ENCODE measurements around the gene LARP4B.

LARP4B gene

GRCh38 chr10:816958-817357, 114.5 kb downstream of the LARP4B start:
- TF ChIP-seq CTCF (IDR thresholded peaks at IDR 0.05; ENCODE audit: unreplicated experiment in 3 of 3): no peak
- Mint-ChIP-seq H3K4me3 (no peak overlapping the region), H3K9me3 (no peaks in the 10 kb centered on the region), H3K27ac (no peak overlapping the region), H3K27me3 (ENCODE audit: low read depth) (no peaks in the 10 kb centered on the region), H3K36me3 (ENCODE audit: low read depth) (peaks cover 76% of the 10 kb centered on the region), H3K4me1 (no peaks in the 10 kb centered on the region)

DNA sequence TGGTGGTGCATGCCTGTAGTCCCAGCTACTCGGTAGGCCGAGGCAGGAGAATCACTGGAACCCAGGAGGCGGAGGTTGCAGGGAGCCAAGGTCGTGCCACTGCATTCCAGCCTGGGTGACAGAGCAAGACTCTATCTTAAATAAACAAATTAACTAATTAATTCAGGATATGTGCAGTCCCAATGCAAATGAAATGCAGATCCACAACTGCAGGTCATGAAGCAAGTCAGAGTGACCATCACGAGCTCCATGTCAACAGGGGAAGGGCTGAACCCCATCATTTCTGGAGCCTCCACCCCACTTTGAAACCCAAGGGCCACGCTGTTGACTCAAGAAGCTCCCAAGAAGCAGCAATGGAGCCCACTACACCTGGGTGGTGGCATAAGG, 115.4 kb downstream of the LARP4B start:
- Mint-ChIP-seq H3K36me3 (ENCODE audit: low read depth) (peaks cover 75% of the 10 kb centered on the region), H3K4me1 (no peaks in the 10 kb centered on the region), H3K9me3 (no peaks in the 10 kb centered on the region), H3K4me3 (no peak overlapping the region), H3K27ac (no peak overlapping the region), H3K27me3 (ENCODE audit: low read depth) (no peaks in the 10 kb centered on the region)
- no peak for TF ChIP-seq CTCF (IDR thresholded peaks at IDR 0.05; ENCODE audit: unreplicated experiment in 3 of 3)

DNA sequence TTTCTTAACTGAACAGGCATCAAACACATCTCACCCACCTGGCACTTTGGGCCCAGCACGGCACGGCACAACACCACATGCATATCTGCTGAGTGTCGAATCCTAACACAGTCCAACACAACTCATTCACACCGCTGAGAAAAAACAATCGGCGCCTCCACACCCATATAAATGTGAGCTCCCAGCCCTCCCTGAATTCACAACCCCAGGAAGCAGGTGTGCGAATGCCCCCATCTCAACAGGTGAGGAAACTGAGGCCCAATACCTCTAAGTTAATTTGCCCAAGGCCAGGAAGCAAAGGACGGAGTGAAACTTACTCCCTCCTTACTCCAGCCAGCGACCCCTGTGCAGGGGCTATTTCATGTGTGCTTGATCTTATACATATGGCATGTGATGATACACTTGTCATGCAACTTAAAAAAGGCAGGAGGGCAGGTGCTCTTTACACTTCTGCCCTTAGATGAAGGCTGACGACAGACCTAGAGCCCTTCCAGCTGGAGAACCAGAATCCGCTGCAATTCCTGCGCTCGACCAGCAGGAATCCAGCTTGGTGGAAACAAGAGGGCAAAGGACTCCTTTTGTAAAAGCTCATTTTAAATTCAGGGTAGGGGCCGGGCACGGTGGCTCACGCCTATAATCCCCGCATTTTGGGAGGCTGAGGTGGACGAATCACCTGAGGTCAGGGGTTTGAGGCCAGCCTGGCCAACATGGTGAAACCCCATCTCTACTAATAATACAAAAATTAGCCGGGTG, 116.0 kb downstream of the LARP4B start:
- Mint-ChIP-seq H3K36me3 (ENCODE audit: low read depth) (peaks cover 69% of the 10 kb centered on the region), H3K4me3 (no peak overlapping the region), H3K4me1 (no peaks in the 10 kb centered on the region), H3K9me3 (no peaks in the 10 kb centered on the region), H3K27me3 (ENCODE audit: low read depth) (no peaks in the 10 kb centered on the region), H3K27ac (no peak overlapping the region)
- peak; percentile 11 to 21 (median 13) for TF ChIP-seq CTCF (IDR thresholded peaks at IDR 0.05; ENCODE audit: unreplicated experiment in 3 of 3)

- Mint-ChIP-seq H3K36me3 (ENCODE audit: low read depth) (peaks cover 69% of the 10 kb centered on the region), H3K27ac (no peak overlapping the region), H3K9me3 (no peaks in the 10 kb centered on the region), H3K27me3 (ENCODE audit: low read depth) (no peaks in the 10 kb centered on the region), H3K4me1 (no peaks in the 10 kb centered on the region), H3K4me3 (no peak overlapping the region)
- TF ChIP-seq CTCF (IDR thresholded peaks at IDR 0.05; ENCODE audit: unreplicated experiment in 3 of 3): no peak
These were observed 116.8 kb downstream of the LARP4B start for GRCh38 chr10:814536-815302.

DNA sequence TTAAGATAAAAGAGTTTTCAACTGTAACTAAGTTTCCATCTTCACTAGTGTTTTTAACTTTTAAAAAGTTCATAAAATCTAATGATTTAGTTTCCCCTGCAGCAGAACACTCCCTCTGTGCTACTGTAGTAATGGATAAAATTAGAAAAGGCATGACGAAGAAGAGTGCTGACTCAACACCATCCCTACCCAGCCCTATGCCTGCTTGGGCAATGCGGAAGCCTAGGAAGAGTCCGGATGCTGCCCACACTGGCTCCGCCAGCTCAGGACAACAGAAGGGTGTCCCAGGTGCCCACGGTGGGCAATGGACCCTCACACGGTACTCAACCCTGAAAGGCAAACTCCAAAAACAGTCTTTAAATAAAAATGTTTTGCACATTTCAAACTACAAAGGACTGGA, 118.2 kb downstream of the LARP4B start:
- no peak overlapping the region for H3K27ac Mint-ChIP-seq
- H3K36me3 Mint-ChIP-seq (ENCODE audit: low read depth): peaks cover 75% of the 10 kb centered on the region
- no peaks in the 10 kb centered on the region for H3K4me1 Mint-ChIP-seq
- H3K27me3 Mint-ChIP-seq (ENCODE audit: low read depth): no peaks in the 10 kb centered on the region
- no peak overlapping the region for H3K4me3 Mint-ChIP-seq
- no peak for TF ChIP-seq CTCF (IDR thresholded peaks at IDR 0.05; ENCODE audit: unreplicated experiment in 3 of 3)
- H3K9me3 Mint-ChIP-seq: no peaks in the 10 kb centered on the region
